Activated CD4-positive, alpha-beta memory T cell treated with anti-CD3 and anti-CD28 coated beads for 36 hours (primary cell): ENCODE results near the gene EIF3B. TPM values are rescaled to one million over a fixed set of nuclear protein-coding genes. Genes with fewer than 3 reads are reported as not detected.

Experiments
- CTCF ChIA-PET: fragments of 350-600 bp; sonication (Branson Sonifier 250); formaldehyde crosslinking; loops from one replicate; lab custom pipeline; 2021; ENCODE audit warnings: antibody characterized with exemption, inconsistent platforms; lab: Charles Lee
- POLR2A ChIA-PET: fragments of 350-600 bp; sonication (Branson Sonifier 250); formaldehyde crosslinking; loops from one replicate; lab custom pipeline; 2021; ENCODE audit warnings: antibody characterized with exemption; lab: Charles Lee
- DNase-seq: peaks from one replicate; pipeline ENCODE4 v3.0.0-alpha.2; 2020
- H3K27ac Mint-ChIP-seq: one replicate; pipeline ENCODE4 v1.8.0; 2021; ENCODE audit warnings: mixed read lengths
- H3K27me3 Mint-ChIP-seq: one replicate; pipeline ENCODE4 v1.8.0; 2021; ENCODE audit warnings: mixed read lengths
- H3K36me3 Mint-ChIP-seq: one replicate; pipeline ENCODE4 v1.8.0; 2021; ENCODE audit warnings: mixed read lengths
- H3K4me1 Mint-ChIP-seq: one replicate; pipeline ENCODE4 v1.8.0; 2021; ENCODE audit warnings: low read depth, mixed read lengths
- H3K4me3 Mint-ChIP-seq: one replicate; pipeline ENCODE4 v1.8.0; 2021; ENCODE audit warnings: mild to moderate bottlenecking, mixed read lengths
- H3K9me3 Mint-ChIP-seq: one replicate; pipeline ENCODE4 v1.8.0; 2021; ENCODE audit warnings: mixed read lengths
- intact Hi-C: fragments of 100-400 bp; cut with micrococcal nuclease; formaldehyde crosslinking; loops from one replicate; pipeline ENCODE4 v1.15.1; 2023
- total RNA-seq, 2 experiments: library from RNA; stranded (reverse); gene quantifications; one replicate each; pipeline ENCODE4 v1.2.3, GENCODE V29; 2021

EIF3B gene
- total RNA-seq, 2 experiments from 2014 or later: 179 to 182 TPM

DNA sequence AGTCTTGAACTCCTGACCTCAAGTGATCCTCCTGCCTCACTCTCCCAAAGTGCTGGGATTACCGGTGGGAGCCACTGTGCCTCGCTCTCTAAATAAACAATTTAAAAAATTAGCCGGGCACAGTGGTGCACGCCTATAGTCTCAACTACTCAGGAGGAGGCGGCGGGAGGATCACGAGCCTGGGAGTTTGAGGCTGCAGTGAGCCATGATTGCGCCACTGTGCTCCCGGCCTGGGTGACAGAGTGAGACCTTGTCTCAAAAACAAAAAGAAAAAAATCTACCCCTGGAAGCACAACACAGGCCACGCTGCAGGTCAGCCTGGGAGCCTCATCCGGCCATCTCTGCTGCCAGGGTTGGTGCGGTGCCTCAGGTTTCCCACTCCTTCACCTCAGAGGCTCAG lies 3.8 kb upstream of the EIF3B start:
- Mint-ChIP-seq H3K9me3 (no peaks in the 10 kb centered on the region), H3K27me3 (no peaks in the 10 kb centered on the region), H3K4me1 (peaks cover 8% of the 10 kb centered on the region), H3K27ac (no peak overlapping the region), H3K4me3 (no peak overlapping the region), H3K36me3 (peaks cover 1% of the 10 kb centered on the region)
- intact Hi-C loops: loop anchor here (5.0 to 10.0 kb wide), 2 partner anchors 56 to 686 kb away; no protein-coding TSS in a partner anchor
- ChIA-PET POLR2A (no interaction called here), CTCF (no interaction called here)
- DNase-seq: no peak

DNA sequence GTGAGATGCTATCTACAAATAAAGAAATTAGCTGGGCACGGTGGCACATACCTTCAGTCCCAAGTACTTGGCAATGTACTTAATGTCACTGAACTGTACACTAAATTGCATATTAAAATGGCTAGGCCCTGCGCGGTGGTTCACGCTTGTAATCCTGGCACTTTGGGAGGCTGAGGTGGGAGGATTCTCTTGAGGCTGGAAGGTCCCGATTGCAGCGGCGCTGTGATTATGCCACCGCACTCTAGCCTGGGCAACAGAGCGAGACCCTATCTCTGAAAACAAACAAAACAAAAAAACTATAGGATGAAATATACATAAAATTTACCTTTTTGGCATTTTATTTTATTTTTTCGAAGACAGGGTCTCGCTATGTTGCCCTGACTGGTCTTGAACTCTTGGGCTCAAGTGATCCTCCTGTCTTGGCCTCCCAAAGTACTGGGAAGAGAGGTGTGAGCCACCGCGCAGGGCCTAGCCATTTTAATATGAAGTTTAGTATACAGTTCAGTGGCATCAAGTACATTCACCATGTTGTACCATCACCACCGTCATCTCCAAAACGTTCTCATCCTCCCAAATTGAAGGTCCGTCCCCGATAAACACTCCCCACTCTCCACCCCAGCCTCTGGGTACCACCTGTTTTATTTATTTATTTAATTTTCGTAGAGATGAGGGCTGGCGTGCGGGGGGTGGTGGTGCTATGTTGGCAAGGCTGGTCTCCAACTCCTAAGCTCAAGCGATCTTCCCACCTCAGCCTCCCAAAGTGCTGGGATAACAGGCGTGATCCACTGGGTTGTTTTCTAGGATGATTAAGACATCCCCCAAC lies 1.3 kb upstream of the EIF3B start:
- Mint-ChIP-seq H3K27ac (peak overlapping the region; percentile 100), H3K36me3 (peaks cover 16% of the 10 kb centered on the region), H3K4me3 (peak overlapping the region; percentile 76), H3K4me1 (peaks cover 24% of the 10 kb centered on the region), H3K27me3 (no peaks in the 10 kb centered on the region), H3K9me3 (no peaks in the 10 kb centered on the region)
- ChIA-PET CTCF (interaction anchor here (0.6 to 1.7 kb wide), 4 partner anchors 26 to 121 kb away, joined by 3 to 4 read pairs (median 4); partner anchors contain the start of gene MAD1L1), POLR2A (interaction anchor here (1.0 to 1.5 kb wide), 3 partner anchors 40 to 112 kb away, joined by 3 to 4 read pairs (median 3); partner anchors contain the start of genes MRM2, NUDT1 and SNX8)
- no peak for DNase-seq
- intact Hi-C loops: loop anchor here (5.0 to 10.0 kb wide), 2 partner anchors 54 to 689 kb away; no protein-coding TSS in a partner anchor

DNA sequence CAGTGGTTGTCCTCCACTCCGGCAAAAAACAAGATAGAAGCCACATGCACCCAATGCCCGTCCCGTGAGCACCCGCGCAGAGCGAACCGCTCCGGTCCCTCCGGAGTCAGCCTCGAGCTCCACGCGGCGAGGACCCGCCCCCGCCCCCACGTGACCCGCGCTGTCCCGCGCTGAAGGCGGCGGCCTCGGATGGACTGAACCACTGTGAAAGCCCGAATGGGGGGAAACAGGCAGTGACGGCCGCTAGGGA lies 766 bp upstream of the EIF3B start:
- intact Hi-C loops: loop anchor here (1.0 to 10.0 kb wide), 4 partner anchors 40 to 689 kb away; partner anchors contain the start of genes MRM2, NUDT1 and SNX8
- DNase-seq: peak; percentile 93
- Mint-ChIP-seq H3K9me3 (no peaks in the 10 kb centered on the region), H3K27me3 (no peaks in the 10 kb centered on the region), H3K4me3 (peak overlapping the region; percentile 76), H3K27ac (peak overlapping the region; percentile 100), H3K36me3 (peaks cover 16% of the 10 kb centered on the region), H3K4me1 (peaks cover 24% of the 10 kb centered on the region)
- CTCF ChIA-PET: interaction anchor here (0.6 to 1.7 kb wide), 6 partner anchors 25 to 399 kb away, joined by 3 to 4 read pairs (median 3); partner anchors contain the start of gene MAD1L1
- POLR2A ChIA-PET: interaction anchor here (1.0 to 1.5 kb wide), 3 partner anchors 40 to 112 kb away, joined by 3 to 4 read pairs (median 3); partner anchors contain the start of genes MRM2, NUDT1 and SNX8

GRCh38 chr7:2354939-2355704 lies 495 bp downstream of the EIF3B start:
- ChIA-PET POLR2A (interaction anchor here (1.5 kb wide), 1 partner anchor 41 kb away, joined by 4 read pairs; the partner anchor contains the start of gene SNX8), CTCF (interaction anchor here (0.6 to 1.7 kb wide), 4 partner anchors 48 to 842 kb away, joined by 3 to 4 read pairs (median 3); partner anchors contain the start of gene CHST12)
- no peaks in the 10 kb centered on the region for H3K27me3 Mint-ChIP-seq
- peaks cover 36% of the 10 kb centered on the region for H3K4me1 Mint-ChIP-seq
- H3K4me3 Mint-ChIP-seq: peak overlapping the region; percentile 80
- H3K27ac Mint-ChIP-seq: peak overlapping the region; percentile 76
- intact Hi-C loops: loop anchor here (1.0 to 10.0 kb wide), 4 partner anchors 41 to 690 kb away; partner anchors contain the start of genes MRM2, NUDT1 and SNX8
- H3K36me3 Mint-ChIP-seq: peaks cover 24% of the 10 kb centered on the region
- no peaks in the 10 kb centered on the region for H3K9me3 Mint-ChIP-seq
- peak; percentile 31 for DNase-seq

GRCh38 chr7:2355705-2356008 lies 1.0 kb downstream of the EIF3B start:
- intact Hi-C loops: loop anchor here (2.0 to 10.0 kb wide), 2 partner anchors 113 to 691 kb away; partner anchors contain the start of genes MRM2 and NUDT1
- Mint-ChIP-seq H3K27me3 (no peaks in the 10 kb centered on the region), H3K36me3 (peaks cover 28% of the 10 kb centered on the region), H3K4me1 (peaks cover 40% of the 10 kb centered on the region), H3K27ac (peak overlapping the region; percentile 76), H3K4me3 (peak overlapping the region; percentile 80), H3K9me3 (no peaks in the 10 kb centered on the region)
- CTCF ChIA-PET: interaction anchor here (0.6 to 0.9 kb wide), 3 partner anchors 48 to 843 kb away, joined by 3 read pairs; partner anchors contain the start of gene CHST12
- POLR2A ChIA-PET: no interaction called here
- DNase-seq: peak; percentile 14

GRCh38 chr7:2357165-2357564 lies 2.5 kb downstream of the EIF3B start:
- Mint-ChIP-seq H3K9me3 (no peaks in the 10 kb centered on the region), H3K27ac (peak overlapping the region; percentile 30), H3K36me3 (peaks cover 30% of the 10 kb centered on the region), H3K4me3 (peak overlapping the region; percentile 80), H3K4me1 (peaks cover 42% of the 10 kb centered on the region), H3K27me3 (no peaks in the 10 kb centered on the region)
- POLR2A ChIA-PET: no interaction called here
- intact Hi-C loops: loop anchor here (10.0 kb wide), 1 partner anchor 692 kb away; no protein-coding TSS in a partner anchor
- no peak for DNase-seq
- CTCF ChIA-PET: interaction anchor here (1.3 kb wide), 1 partner anchor 74 kb away, joined by 4 read pairs; no protein-coding TSS in a partner anchor

GRCh38 chr7:2357571-2357970 lies 2.9 kb downstream of the EIF3B start:
- POLR2A ChIA-PET: no interaction called here
- Mint-ChIP-seq H3K9me3 (no peaks in the 10 kb centered on the region), H3K27me3 (no peaks in the 10 kb centered on the region), H3K27ac (peak overlapping the region; percentile 30), H3K4me1 (peaks cover 42% of the 10 kb centered on the region), H3K4me3 (no peak overlapping the region), H3K36me3 (peaks cover 34% of the 10 kb centered on the region)
- CTCF ChIA-PET: interaction anchor here (0.6 to 1.3 kb wide), 2 partner anchors 74 to 129 kb away, joined by 3 to 4 read pairs; no protein-coding TSS in a partner anchor
- no peak for DNase-seq
- intact Hi-C loops: loop anchor here (10.0 kb wide), 1 partner anchor 693 kb away; no protein-coding TSS in a partner anchor

DNA sequence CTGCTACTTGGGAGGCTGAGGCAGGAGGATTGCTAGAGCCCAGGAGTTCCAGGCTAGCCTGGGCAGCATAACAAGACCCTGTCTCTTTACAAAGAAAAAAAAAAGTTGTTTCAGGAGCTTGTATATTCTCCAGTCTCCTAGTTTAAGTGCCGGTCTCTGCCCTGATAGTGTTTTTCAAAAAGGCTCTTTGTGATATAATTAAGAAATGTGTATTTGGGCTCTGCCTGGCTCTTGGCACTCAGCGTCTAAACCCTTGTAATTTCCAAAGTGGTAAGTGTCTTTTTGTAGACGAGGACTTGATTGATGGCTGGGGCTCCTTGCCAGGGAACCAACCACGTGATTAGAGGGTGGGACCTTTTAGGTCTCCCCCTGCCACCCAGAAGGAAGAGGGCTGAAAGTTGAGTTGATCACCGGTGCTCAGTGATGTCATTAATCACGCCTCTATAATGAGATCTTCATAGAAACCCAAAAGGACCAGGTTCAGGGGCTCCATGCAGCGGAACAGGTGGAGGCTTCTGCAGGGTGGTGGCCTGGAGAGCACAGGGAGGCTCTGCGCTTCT lies 4.4 kb downstream of the EIF3B start:
- ChIA-PET POLR2A (no interaction called here), CTCF (interaction anchor here (0.6 kb wide), 1 partner anchor 11 kb away, joined by 3 read pairs; no protein-coding TSS in a partner anchor)
- Mint-ChIP-seq H3K4me3 (no peak overlapping the region), H3K27ac (no peak overlapping the region), H3K36me3 (peaks cover 47% of the 10 kb centered on the region), H3K4me1 (peaks cover 39% of the 10 kb centered on the region), H3K27me3 (no peaks in the 10 kb centered on the region), H3K9me3 (no peaks in the 10 kb centered on the region)
- intact Hi-C loops: loop anchor here (10.0 kb wide), 1 partner anchor 694 kb away; no protein-coding TSS in a partner anchor
- DNase-seq: no peak

GRCh38 chr7:2359610-2360009 lies 5.0 kb downstream of the EIF3B start:
- H3K4me1 Mint-ChIP-seq: peaks cover 39% of the 10 kb centered on the region
- H3K27me3 Mint-ChIP-seq: no peaks in the 10 kb centered on the region
- H3K9me3 Mint-ChIP-seq: no peaks in the 10 kb centered on the region
- ChIA-PET CTCF (no interaction called here), POLR2A (no interaction called here)
- intact Hi-C loops: loop anchor here (10.0 kb wide), 1 partner anchor 695 kb away; no protein-coding TSS in a partner anchor
- no peak overlapping the region for H3K4me3 Mint-ChIP-seq
- H3K36me3 Mint-ChIP-seq: peaks cover 52% of the 10 kb centered on the region
- DNase-seq: no peak
- no peak overlapping the region for H3K27ac Mint-ChIP-seq

GRCh38 chr7:2360796-2361195 lies 6.2 kb downstream of the EIF3B start:
- intact Hi-C loops: no loop called here
- Mint-ChIP-seq H3K9me3 (no peaks in the 10 kb centered on the region), H3K4me1 (peaks cover 38% of the 10 kb centered on the region), H3K27me3 (no peaks in the 10 kb centered on the region), H3K4me3 (no peak overlapping the region), H3K36me3 (peaks cover 59% of the 10 kb centered on the region), H3K27ac (no peak overlapping the region)
- CTCF ChIA-PET: no interaction called here
- POLR2A ChIA-PET: no interaction called here
- no peak for DNase-seq

- intact Hi-C loops: no loop called here
Observed at GRCh38 chr7:2362385-2363088, 7.9 kb downstream of the EIF3B start.

More at GRCh38 chr7:2362385-2363088, 7.9 kb downstream of the EIF3B start:
- POLR2A ChIA-PET: no interaction called here
- H3K36me3 Mint-ChIP-seq: peaks cover 60% of the 10 kb centered on the region
- H3K9me3 Mint-ChIP-seq: no peaks in the 10 kb centered on the region
- no peak for DNase-seq
- CTCF ChIA-PET: no interaction called here
- no peak overlapping the region for H3K4me3 Mint-ChIP-seq
- H3K27me3 Mint-ChIP-seq: no peaks in the 10 kb centered on the region
- no peak overlapping the region for H3K27ac Mint-ChIP-seq
- H3K4me1 Mint-ChIP-seq: peaks cover 23% of the 10 kb centered on the region
